CD8-positive, alpha-beta memory T cell (primary cell): ENCODE results near the gene NAV3. TPM values are rescaled to one million over a fixed set of nuclear protein-coding genes. Genes with fewer than 3 reads are reported as not detected.

ENCODE experiments used
- CTCF ChIA-PET: fragments of 350-600 bp; sonication (Branson Sonifier 250); formaldehyde crosslinking; loops from one replicate; lab custom pipeline; 2021; ENCODE audit warnings: antibody characterized with exemption; lab: Charles Lee
- POLR2A ChIA-PET: fragments of 350-600 bp; sonication (Branson Sonifier 250); formaldehyde crosslinking; loops from one replicate; lab custom pipeline; 2021; ENCODE audit warnings: antibody characterized with exemption; lab: Charles Lee
- DNase-seq, 5 donors: peaks; one replicate each; pipeline versions ENCODE4 v3.0.0 to v3.0.0-alpha.2; 2020 to 2022; ENCODE audit warnings: mixed read lengths in 1 of 5
- H3K27ac ChIP-seq: one replicate; pipeline ENCODE4 v1.7.0; 2013; ENCODE audit warnings: low read depth, mild to moderate bottlenecking, low read length, moderate library complexity
- H3K27me3 ChIP-seq: 2 replicates; pipeline ENCODE4 v1.7.0; 2013; ENCODE audit warnings: low read length, mild to moderate bottlenecking; ENCODE audit not compliant: insufficient read depth, poor library complexity, severe bottlenecking
- H3K36me3 ChIP-seq: 2 replicates; pipeline ENCODE4 v1.7.0; 2013; ENCODE audit warnings: mild to moderate bottlenecking, low read length, moderate library complexity; ENCODE audit not compliant: insufficient read depth
- H3K4me1 ChIP-seq: 2 replicates; pipeline ENCODE4 v1.7.0; 2013; ENCODE audit warnings: mild to moderate bottlenecking, low read length, moderate library complexity; ENCODE audit not compliant: insufficient read depth
- H3K4me3 ChIP-seq: 2 replicates; pipeline ENCODE4 v1.7.0; 2013; ENCODE audit warnings: mild to moderate bottlenecking, low read length
- H3K9me3 ChIP-seq: 2 replicates; pipeline ENCODE4 v1.7.0; 2013; ENCODE audit warnings: mild to moderate bottlenecking, low read length
- H3K27ac Mint-ChIP-seq, 8 donors: one replicate each; pipeline ENCODE4 v1.8.0; 2020 to 2021; ENCODE audit warnings: mixed read lengths in 8 of 8, mild to moderate bottlenecking in 6 of 8, inconsistent platforms in 3 of 8, moderate library complexity in 3 of 8
- H3K27me3 Mint-ChIP-seq, 2 donors: one replicate each; pipeline ENCODE4 v1.8.0; 2020 to 2021; ENCODE audit warnings: mixed read lengths in 2 of 2, mild to moderate bottlenecking in 1 of 2, moderate library complexity in 1 of 2
- H3K36me3 Mint-ChIP-seq, 3 donors: one replicate each; pipeline ENCODE4 v1.8.0; 2020 to 2021; ENCODE audit warnings: mixed read lengths in 3 of 3, inconsistent platforms in 1 of 3, mild to moderate bottlenecking in 1 of 3
- H3K4me1 Mint-ChIP-seq, 3 donors: one replicate each; pipeline ENCODE4 v1.8.0; 2020 to 2021; ENCODE audit warnings: mixed read lengths in 3 of 3, inconsistent platforms in 1 of 3, mild to moderate bottlenecking in 1 of 3
- H3K4me3 Mint-ChIP-seq, 7 donors: one replicate each; pipeline ENCODE4 v1.8.0; 2020 to 2021; ENCODE audit warnings: mixed read lengths in 7 of 7, mild to moderate bottlenecking in 6 of 7, moderate library complexity in 4 of 7, inconsistent platforms in 2 of 7
- H3K9me3 Mint-ChIP-seq, 5 donors: one replicate each; pipeline ENCODE4 v1.8.0; 2020 to 2022; ENCODE audit warnings: mixed read lengths in 5 of 5, mild to moderate bottlenecking in 3 of 5, moderate library complexity in 2 of 5, inconsistent platforms in 1 of 5
- polyA plus RNA-seq: library from polyadenylated mRNA; unstranded; fragments of 300-500 nt; fragmentation: Illumina TruSeq; gene quantifications from one replicate; pipeline ENCODE4 v1.2.3, GENCODE V29; 2021
- total RNA-seq, 2 experiments: library from RNA; stranded (reverse); gene quantifications; one replicate each; pipeline ENCODE4 v1.2.3, GENCODE V29; 2021

The NAV3 gene
- total and polyA plus RNA-seq, 3 experiments from 2014 or later, result not detected

DNA sequence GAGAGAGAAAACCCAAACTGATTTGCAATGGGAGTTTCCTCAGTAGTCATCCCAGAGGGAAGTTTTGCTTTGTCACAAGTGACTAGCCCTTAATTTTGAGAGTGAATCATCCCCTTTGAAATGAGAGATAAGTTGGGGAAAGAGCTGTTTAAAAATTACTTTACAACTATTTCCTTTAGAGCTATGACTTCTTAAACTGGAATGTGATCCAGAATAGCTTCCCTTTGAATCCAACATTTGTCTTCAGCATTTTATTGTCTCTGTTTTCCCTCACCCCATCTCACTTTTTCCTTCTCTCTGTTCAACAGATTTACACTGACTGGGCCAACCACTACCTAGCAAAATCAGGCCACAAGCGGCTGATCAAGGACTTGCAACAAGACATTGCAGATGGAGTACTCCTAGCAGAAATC is 109.3 kb downstream of the NAV3 start:
- Mint-ChIP-seq H3K4me1 (no peaks in the 10 kb centered on the region), H3K27ac (no peak overlapping the region), H3K4me3 (no peak overlapping the region), H3K27me3 (peaks cover 0 to 1% of the 10 kb centered on the region in 2 donors), H3K9me3 (peaks cover 3 to 26% (median 5%) of the 10 kb centered on the region in 5 donors), H3K36me3 (peaks cover 0 to 2% (median 0%) of the 10 kb centered on the region in 3 donors)
- no peak for DNase-seq
- no peak overlapping the region for H3K4me3 ChIP-seq
- no peak overlapping the region for H3K27ac ChIP-seq
- H3K36me3 ChIP-seq, result no peaks in the 10 kb centered on the region
- ChIA-PET CTCF (no interaction called here), POLR2A (no interaction called here)
- no peaks in the 10 kb centered on the region for H3K27me3 ChIP-seq
- no peaks in the 10 kb centered on the region for H3K9me3 ChIP-seq
- H3K4me1 ChIP-seq, result no peaks in the 10 kb centered on the region

DNA sequence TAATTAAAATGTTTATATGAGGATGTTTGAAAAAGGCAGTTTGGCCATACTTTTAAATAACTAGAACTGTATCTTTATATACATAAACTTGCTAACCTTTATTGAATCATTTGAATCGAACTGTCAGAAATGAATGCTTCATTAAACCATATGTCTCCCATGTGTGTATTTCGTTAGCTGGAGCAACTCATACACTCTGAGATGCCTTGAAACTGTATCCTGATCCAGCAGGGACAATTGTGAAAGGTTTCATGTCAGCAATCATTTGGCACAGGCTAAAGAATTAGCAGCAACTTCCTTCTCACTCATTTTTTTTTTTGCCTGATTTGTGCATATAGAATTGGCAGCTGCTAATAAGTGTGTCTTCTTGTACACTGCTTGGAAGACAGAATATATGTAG is 109.9 kb downstream of the NAV3 start:
- no peaks in the 10 kb centered on the region for H3K4me1 Mint-ChIP-seq
- peaks cover 3 to 26% (median 5%) of the 10 kb centered on the region in 5 donors for H3K9me3 Mint-ChIP-seq
- H3K27me3 Mint-ChIP-seq, result peaks cover 0 to 1% of the 10 kb centered on the region in 2 donors
- no peak overlapping the region for H3K27ac Mint-ChIP-seq
- no peak overlapping the region for H3K27ac ChIP-seq
- no peaks in the 10 kb centered on the region for H3K27me3 ChIP-seq
- no peaks in the 10 kb centered on the region for H3K4me1 ChIP-seq
- no peak for DNase-seq
- ChIA-PET POLR2A (no interaction called here), CTCF (no interaction called here)
- no peak overlapping the region for H3K4me3 ChIP-seq
- no peaks in the 10 kb centered on the region for H3K36me3 ChIP-seq
- peaks cover 0 to 2% (median 0%) of the 10 kb centered on the region in 3 donors for H3K36me3 Mint-ChIP-seq
- H3K4me3 Mint-ChIP-seq, result no peak overlapping the region
- H3K9me3 ChIP-seq, result no peaks in the 10 kb centered on the region

DNA sequence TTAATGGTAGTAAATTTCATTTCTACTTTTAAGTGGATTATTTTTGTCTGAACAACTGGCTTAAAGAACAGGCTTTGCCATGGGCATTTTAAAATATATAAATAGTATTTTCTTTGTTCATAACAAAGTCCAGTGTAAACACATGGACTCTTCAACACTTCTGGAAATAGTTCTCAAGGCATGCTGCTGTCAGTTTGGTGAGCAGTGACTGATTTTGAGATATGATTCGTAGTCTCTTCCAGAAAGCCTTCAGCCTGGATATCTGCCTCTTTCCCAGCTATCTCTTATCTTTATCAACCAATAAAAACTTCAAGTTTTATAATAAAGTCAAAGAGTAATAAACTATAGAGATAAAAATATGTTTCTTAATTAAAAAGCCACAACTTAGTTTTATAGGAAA is 110.7 kb downstream of the NAV3 start:
- no peaks in the 10 kb centered on the region for H3K36me3 Mint-ChIP-seq
- no peaks in the 10 kb centered on the region for H3K27me3 ChIP-seq
- no peaks in the 10 kb centered on the region for H3K4me1 ChIP-seq
- DNase-seq, result no peak
- no peaks in the 10 kb centered on the region for H3K36me3 ChIP-seq
- H3K4me1 Mint-ChIP-seq, result no peaks in the 10 kb centered on the region
- peaks cover 0 to 1% of the 10 kb centered on the region in 2 donors for H3K27me3 Mint-ChIP-seq
- POLR2A ChIA-PET, result no interaction called here
- H3K4me3 Mint-ChIP-seq, result no peak overlapping the region
- CTCF ChIA-PET, result no interaction called here
- H3K9me3 ChIP-seq, result no peaks in the 10 kb centered on the region
- peaks cover 0 to 26% (median 5%) of the 10 kb centered on the region in 5 donors for H3K9me3 Mint-ChIP-seq
- H3K27ac Mint-ChIP-seq, result no peak overlapping the region
- no peak overlapping the region for H3K27ac ChIP-seq
- no peak overlapping the region for H3K4me3 ChIP-seq

DNA sequence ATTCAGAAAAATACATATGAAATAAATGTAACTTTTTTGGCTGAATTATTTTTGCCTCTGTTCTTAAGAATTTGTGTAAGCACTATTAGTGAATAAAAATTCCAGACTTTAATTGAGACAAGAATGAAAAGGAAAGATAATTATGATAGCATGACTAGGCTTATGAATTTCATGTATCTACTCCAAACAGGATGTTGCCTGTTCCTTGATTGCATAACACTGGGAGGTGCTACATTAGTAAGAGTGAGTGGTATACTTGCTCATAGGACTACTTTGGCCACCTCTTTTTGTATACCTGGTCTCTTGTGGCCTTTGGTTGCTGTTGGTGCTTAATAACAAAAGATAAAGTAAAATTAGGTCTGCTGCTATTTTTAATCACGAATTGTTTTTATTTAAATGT is 112.8 kb downstream of the NAV3 start:
- no peak overlapping the region for H3K4me3 Mint-ChIP-seq
- Histone ChIP-seq H3K4me3 (no peak overlapping the region), H3K27me3 (no peaks in the 10 kb centered on the region), H3K27ac (no peak overlapping the region), H3K9me3 (no peaks in the 10 kb centered on the region), H3K4me1 (no peaks in the 10 kb centered on the region), H3K36me3 (no peaks in the 10 kb centered on the region)
- no peak for DNase-seq
- no peaks in the 10 kb centered on the region for H3K36me3 Mint-ChIP-seq
- ChIA-PET CTCF (no interaction called here), POLR2A (no interaction called here)
- no peaks in the 10 kb centered on the region for H3K4me1 Mint-ChIP-seq
- peaks cover 0 to 1% of the 10 kb centered on the region in 2 donors for H3K27me3 Mint-ChIP-seq
- peaks cover 0 to 22% (median 5%) of the 10 kb centered on the region in 5 donors for H3K9me3 Mint-ChIP-seq
- no peak overlapping the region for H3K27ac Mint-ChIP-seq

DNA sequence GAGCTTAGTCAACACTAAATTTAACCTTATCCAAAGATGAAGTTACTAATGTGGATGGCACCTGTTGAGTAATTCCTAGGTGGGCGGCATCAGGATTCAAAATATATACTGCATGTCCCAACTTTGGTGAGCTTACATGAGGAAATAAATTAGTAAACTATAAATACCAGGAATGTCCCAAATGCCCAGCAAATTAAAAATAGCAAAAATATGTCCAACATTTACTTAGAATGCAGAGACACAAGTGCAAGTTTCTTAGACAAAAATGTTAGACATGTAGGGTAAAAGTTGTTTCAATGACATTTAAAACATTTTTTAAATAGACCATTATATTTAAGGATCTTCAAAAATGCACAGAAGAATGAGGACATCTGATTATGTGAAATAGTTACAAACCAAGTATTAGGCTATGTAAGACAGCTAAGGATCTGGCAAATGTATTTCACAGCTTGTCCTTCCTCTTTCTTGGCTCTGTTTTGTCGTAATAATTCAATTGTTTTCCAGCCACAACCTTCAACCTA is 115.9 kb downstream of the NAV3 start:
- Mint-ChIP-seq H3K36me3 (no peaks in the 10 kb centered on the region), H3K27me3 (peaks cover 0 to 1% of the 10 kb centered on the region in 2 donors), H3K27ac (no peak overlapping the region), H3K4me1 (no peaks in the 10 kb centered on the region), H3K9me3 (peaks cover under 1 to 18% (median 7%) of the 10 kb centered on the region in 5 donors), H3K4me3 (no peak overlapping the region)
- Histone ChIP-seq H3K9me3 (no peaks in the 10 kb centered on the region), H3K27me3 (no peaks in the 10 kb centered on the region), H3K36me3 (no peaks in the 10 kb centered on the region), H3K27ac (no peak overlapping the region), H3K4me1 (no peaks in the 10 kb centered on the region), H3K4me3 (no peak overlapping the region)
- ChIA-PET CTCF (no interaction called here), POLR2A (no interaction called here)
- no peak for DNase-seq

DNA sequence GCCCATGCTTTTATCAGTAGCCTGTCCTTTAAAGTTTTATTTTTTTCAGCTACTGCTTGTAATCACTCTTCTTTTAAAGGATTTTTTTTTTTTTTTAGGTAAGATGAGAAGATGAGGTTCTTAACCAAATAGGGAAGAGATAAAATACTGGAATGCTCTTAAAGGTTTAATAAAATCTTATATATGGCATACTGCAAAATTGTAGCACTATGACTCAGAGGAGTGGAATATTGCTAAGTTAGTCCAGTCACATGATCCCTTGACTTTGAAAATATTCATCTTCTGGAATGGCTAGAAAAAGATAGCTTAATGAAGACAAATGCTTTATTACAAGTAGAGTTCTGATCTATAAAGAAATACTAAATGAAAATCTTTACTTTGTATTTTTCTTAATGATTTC is 116.6 kb downstream of the NAV3 start:
- Histone ChIP-seq H3K27me3 (no peaks in the 10 kb centered on the region), H3K4me3 (no peak overlapping the region), H3K4me1 (no peaks in the 10 kb centered on the region), H3K9me3 (no peaks in the 10 kb centered on the region), H3K36me3 (no peaks in the 10 kb centered on the region), H3K27ac (no peak overlapping the region)
- Mint-ChIP-seq H3K4me3 (no peak overlapping the region), H3K27me3 (peaks cover 0 to 1% of the 10 kb centered on the region in 2 donors), H3K4me1 (no peaks in the 10 kb centered on the region), H3K36me3 (no peaks in the 10 kb centered on the region), H3K9me3 (peaks cover 2 to 18% (median 7%) of the 10 kb centered on the region in 5 donors), H3K27ac (no peak overlapping the region)
- no peak for DNase-seq
- POLR2A ChIA-PET, result no interaction called here
- CTCF ChIA-PET, result no interaction called here

DNA sequence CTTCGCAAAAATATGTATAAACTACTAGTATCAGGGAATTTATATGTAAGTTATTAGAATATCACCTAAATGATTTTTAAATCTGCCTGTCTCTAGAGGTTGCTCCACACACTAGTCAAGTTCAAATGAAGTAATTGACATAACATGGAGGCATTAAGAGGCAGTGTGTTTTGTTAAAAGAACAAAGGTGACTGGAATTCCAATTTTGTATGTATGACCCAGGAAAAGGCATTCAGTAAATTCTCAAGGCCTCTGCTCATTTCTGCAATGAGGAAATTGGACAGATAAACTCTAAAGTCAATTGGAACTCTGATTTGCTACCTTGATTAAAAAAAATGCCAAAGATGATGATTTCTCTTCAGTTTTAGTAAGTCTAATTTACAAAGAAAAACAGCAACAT is 117.1 kb downstream of the NAV3 start:
- Mint-ChIP-seq H3K27ac (no peak overlapping the region), H3K4me1 (no peaks in the 10 kb centered on the region), H3K36me3 (no peaks in the 10 kb centered on the region), H3K4me3 (no peak overlapping the region), H3K27me3 (peaks cover 0 to 1% of the 10 kb centered on the region in 2 donors), H3K9me3 (peaks cover 2 to 18% (median 5%) of the 10 kb centered on the region in 5 donors)
- H3K36me3 ChIP-seq, result no peaks in the 10 kb centered on the region
- no peaks in the 10 kb centered on the region for H3K27me3 ChIP-seq
- H3K4me1 ChIP-seq, result no peaks in the 10 kb centered on the region
- CTCF ChIA-PET, result no interaction called here
- H3K27ac ChIP-seq, result no peak overlapping the region
- no peak for DNase-seq
- no peak overlapping the region for H3K4me3 ChIP-seq
- POLR2A ChIA-PET, result no interaction called here
- no peaks in the 10 kb centered on the region for H3K9me3 ChIP-seq

DNA sequence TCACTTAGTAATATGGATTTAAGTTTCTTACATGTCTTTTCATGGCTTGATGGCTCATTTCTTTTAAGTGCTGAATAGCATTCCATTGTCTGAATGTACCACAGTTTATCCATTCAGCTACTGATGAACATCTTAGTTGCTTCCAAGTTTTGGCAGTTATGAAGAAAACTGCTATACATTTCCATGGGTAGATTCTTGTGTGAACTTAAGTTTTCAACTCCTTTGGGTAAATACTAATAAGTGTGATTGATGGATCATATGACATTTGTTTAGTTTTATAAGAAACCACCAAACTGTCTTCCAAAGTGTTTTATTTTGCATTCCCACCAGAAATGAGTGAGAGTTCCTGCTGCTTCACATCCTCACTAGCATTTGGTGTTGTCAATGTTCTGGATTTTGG is 119.2 kb downstream of the NAV3 start:
- POLR2A ChIA-PET, result no interaction called here
- H3K4me3 Mint-ChIP-seq, result no peak overlapping the region
- no peaks in the 10 kb centered on the region for H3K36me3 Mint-ChIP-seq
- H3K27me3 Mint-ChIP-seq, result no peaks in the 10 kb centered on the region
- H3K4me3 ChIP-seq, result no peak overlapping the region
- CTCF ChIA-PET, result no interaction called here
- no peaks in the 10 kb centered on the region for H3K36me3 ChIP-seq
- no peak for DNase-seq
- no peaks in the 10 kb centered on the region for H3K27me3 ChIP-seq
- H3K4me1 Mint-ChIP-seq, result no peaks in the 10 kb centered on the region
- no peaks in the 10 kb centered on the region for H3K9me3 ChIP-seq
- no peak overlapping the region for H3K27ac ChIP-seq
- no peaks in the 10 kb centered on the region for H3K4me1 ChIP-seq
- H3K27ac Mint-ChIP-seq, result no peak overlapping the region
- peaks cover 2 to 13% (median 4%) of the 10 kb centered on the region in 5 donors for H3K9me3 Mint-ChIP-seq
